Keratinocyte (primary cell): ENCODE data around the gene ANKRD7. TPM values are rescaled to one million over a fixed set of nuclear protein-coding genes. Genes with fewer than 3 reads are reported as not detected.

ENCODE experiments used
- DNase-seq: peaks from one replicate; pipeline ENCODE4 v3.0.0-alpha.2; 2011; ENCODE audit warnings: low read depth, missing footprints, low spot score
- FAIRE-seq: peaks from 2 replicates; lab custom pipeline; 2011; peaks lifted over from hg19 to GRCh38; lab: Jason Lieb, UNC
- H2AFZ ChIP-seq: 2 replicates; pipeline ENCODE4 v1.6.0; 2012; ENCODE audit warnings: low read length, control low read depth, inconsistent platforms; ENCODE audit not compliant: control insufficient read depth
- H3K27ac ChIP-seq: 2 replicates; pipeline ENCODE4 v1.5.1; 2011; ENCODE audit warnings: low read length; ENCODE audit not compliant: control insufficient read depth, insufficient read depth
- H3K27me3 ChIP-seq: 3 replicates; pipeline ENCODE4 v1.6.0; 2011; ENCODE audit warnings: low read length; ENCODE audit not compliant: control insufficient read depth, insufficient read depth; ENCODE audit errors: extremely low read depth
- H3K36me3 ChIP-seq, 2 experiments: 2 replicates in 1 of 2; 3 replicates in 1 of 2; pipeline ENCODE4 v1.5.1; 2011; ENCODE audit warnings: low read length in 2 of 2, mild to moderate bottlenecking in 1 of 2; ENCODE audit not compliant: control insufficient read depth in 2 of 2, insufficient read depth in 2 of 2; ENCODE audit errors: extremely low read depth in 1 of 2
- H3K4me1 ChIP-seq: 3 replicates; pipeline ENCODE4 v1.5.1; 2011; ENCODE audit warnings: low read length; ENCODE audit not compliant: control insufficient read depth, insufficient read depth; ENCODE audit errors: extremely low read depth
- H3K4me2 ChIP-seq: 3 replicates; pipeline ENCODE4 v1.6.0; 2011; ENCODE audit warnings: low read depth, low read length; ENCODE audit not compliant: control insufficient read depth, insufficient read depth; ENCODE audit errors: extremely low read depth
- H3K4me3 ChIP-seq, 3 experiments: fragments of 200-600 bp in 1 of 3; sonication (generic) in 1 of 3; 2 replicates in 2 of 3; 3 replicates in 1 of 3; pipeline ENCODE4 v1.5.1; 2011 to 2016; ENCODE audit warnings: low read length in 3 of 3, mild to moderate bottlenecking in 3 of 3, control low read depth in 2 of 3, inconsistent platforms in 1 of 3, low read depth in 1 of 3, mixed read lengths in 1 of 3, mixed run types in 1 of 3, moderate library complexity in 1 of 3; ENCODE audit not compliant: control insufficient read depth in 2 of 3, insufficient read depth in 2 of 3; ENCODE audit errors: extremely low read depth in 1 of 3
- H3K79me2 ChIP-seq: 2 replicates; pipeline ENCODE4 v1.6.0; 2012; ENCODE audit warnings: low read length; ENCODE audit not compliant: control insufficient read depth, insufficient read depth
- H3K9ac ChIP-seq: 3 replicates; pipeline ENCODE4 v1.6.0; 2011; ENCODE audit warnings: low read length; ENCODE audit not compliant: control insufficient read depth, insufficient read depth; ENCODE audit errors: extremely low read depth
- H3K9me1 ChIP-seq: 3 replicates; pipeline ENCODE4 v1.6.0; 2011; ENCODE audit warnings: low read length; ENCODE audit not compliant: control insufficient read depth, insufficient read depth; ENCODE audit errors: extremely low read depth
- H3K9me3 ChIP-seq: 2 replicates; pipeline ENCODE4 v1.5.1; 2012; ENCODE audit warnings: low read depth, low read length; ENCODE audit not compliant: control insufficient read depth
- H4K20me1 ChIP-seq: 3 replicates; pipeline ENCODE4 v1.6.0; 2011; ENCODE audit warnings: low read length; ENCODE audit not compliant: control insufficient read depth, insufficient read depth; ENCODE audit errors: extremely low read depth
- CTCF ChIP-seq, 3 experiments: IDR thresholded peaks in 1 of 3; conservative IDR thresholded peaks in 1 of 3; optimal IDR thresholded peaks in 1 of 3; 2 replicates in 2 of 3; 3 replicates in 1 of 3; pipeline versions ENCODE3 to v1.5.1; 2011; ENCODE audit warnings: low read length in 3 of 3, mild to moderate bottlenecking in 3 of 3, moderate library complexity in 2 of 3, control low read depth in 1 of 3, inconsistent platforms in 1 of 3; ENCODE audit not compliant: insufficient read depth in 2 of 3; ENCODE audit errors: extremely low read depth in 1 of 3
- EZH2 ChIP-seq: IDR thresholded peaks from one replicate; pipeline ENCODE4 v1.6.1; 2012; ENCODE audit warnings: inconsistent platforms, mild to moderate bottlenecking, low read length, moderate library complexity
- dilution Hi-C: fragments of 300-500 bp; cut with MboI; formaldehyde crosslinking; loops from one replicate; pipeline ENCODE4 v1.7.0; 2020; ENCODE audit warnings: low sequenced_read_pairs; ENCODE audit not compliant: extremely low pct_ligation_motif_present
- polyA plus RNA-seq, 5 experiments: library from polyadenylated mRNA; depleted of rRNA in 3 of 5; stranded (reverse) in 3 of 5; stranded (forward) in 1 of 5; unstranded in 1 of 5; fragments of >200 nt; gene quantifications; 1 replicate in 1 of 5; 2 replicates in 3 of 5; 3 replicates in 1 of 5; pipeline versions ENCODE4 v1.2.1 to v1.2.3, GENCODE V29; 2011 to 2012; ENCODE audit warnings: missing spikeins in 2 of 5, low read depth in 1 of 5, low replicate concordance in 1 of 5

Gene ANKRD7
- polyA plus RNA-seq, 1 donor (not counting 4 experiments of a cell fraction or from before 2014, with no cell fraction given), result 0.26 TPM

GRCh38 chr7:118222591-118222990 lies 1.9 kb upstream of the ANKRD7 start:
- Histone ChIP-seq H3K4me3 (no peak overlapping the region), H2AFZ (no peak overlapping the region), H3K27ac (no peak overlapping the region), H3K9ac (no peak overlapping the region), H3K27me3 (no peaks in the 10 kb centered on the region), H4K20me1 (no peaks in the 10 kb centered on the region), H3K4me1 (no peaks in the 10 kb centered on the region), H3K36me3 (no peaks in the 10 kb centered on the region), H3K4me2 (no peak overlapping the region), H3K9me3 (no peaks in the 10 kb centered on the region), H3K79me2 (no peaks in the 10 kb centered on the region), H3K9me1 (no peaks in the 10 kb centered on the region)
- DNase-seq, result no peak
- TF ChIP-seq EZH2 (no peak), CTCF (optimal IDR thresholded peaks at IDR 0.05 in 1 of 3, IDR thresholded peaks at IDR 0.05 in 1 of 3, conservative IDR thresholded peaks at IDR 0.05 in 1 of 3; ENCODE audit: extremely low read depth in 1 of 3, insufficient read depth in 2 of 3, low read length in 3 of 3) (no peak)
- dilution Hi-C loops, result no loop called here
- no peak for FAIRE-seq

- H3K4me3 ChIP-seq, result no peak overlapping the region
- H3K79me2 ChIP-seq, result no peaks in the 10 kb centered on the region
- no peak overlapping the region for H2AFZ ChIP-seq
- H3K27me3 ChIP-seq, result no peaks in the 10 kb centered on the region
- no peak for TF ChIP-seq CTCF (optimal IDR thresholded peaks at IDR 0.05 in 1 of 3, IDR thresholded peaks at IDR 0.05 in 1 of 3, conservative IDR thresholded peaks at IDR 0.05 in 1 of 3; ENCODE audit: extremely low read depth in 1 of 3, insufficient read depth in 2 of 3, low read length in 3 of 3)
- no peak for TF ChIP-seq EZH2
- no peaks in the 10 kb centered on the region for H3K9me1 ChIP-seq
- no peaks in the 10 kb centered on the region for H4K20me1 ChIP-seq
- FAIRE-seq, result peak; percentile 85
- peaks cover 10% of the 10 kb centered on the region for H3K4me1 ChIP-seq
- no peaks in the 10 kb centered on the region for H3K9me3 ChIP-seq
- H3K9ac ChIP-seq, result no peak overlapping the region
- H3K36me3 ChIP-seq, result no peaks in the 10 kb centered on the region
- DNase-seq, result peak; percentile 26
- no peak overlapping the region for H3K27ac ChIP-seq
- dilution Hi-C loops, result no loop called here
- H3K4me2 ChIP-seq, result peak overlapping the region; percentile 19
Measured at GRCh38 chr7:118232837-118233236, 8.3 kb downstream of the ANKRD7 start.
